ENCODE results near the gene TMEM119. TPM values are rescaled to one million over a fixed set of nuclear protein-coding genes. Genes with fewer than 3 reads are reported as not detected.

Gene TMEM119
- polyA plus RNA-seq, 1 of the 3 experiments (the other 2 are of a cell fraction) = 25.7 TPM

- no peak overlapping the region for H3K27ac ChIP-seq (ENCODE audit: low read depth in 2 of 2, low read length in 1 of 2)
- H2AFZ ChIP-seq (ENCODE audit: low read depth) = no peak overlapping the region
- TF ChIP-seq REST (IDR thresholded peaks at IDR 0.05; ENCODE audit: low read depth, low read length) (no peak), RFX5 (IDR thresholded peaks at IDR 0.05; ENCODE audit: low read length) (no peak), SMC3 (IDR thresholded peaks at IDR 0.05; ENCODE audit: low read depth, low read length) (no peak), PBX3 (IDR thresholded peaks at IDR 0.05) (no peak), FOXM1 (IDR thresholded peaks at IDR 0.05; ENCODE audit: low read depth) (no peak)
- ChIA-PET CTCF (interaction anchor here (0.8 to 4.7 kb wide), 3 partner anchors 12 to 222 kb away, joined by 3 to 38 read pairs (median 8); no protein-coding TSS in a partner anchor), POLR2A (no interaction called here)
- no peaks in the 10 kb centered on the region for H3K9me3 ChIP-seq
- no peaks in the 10 kb centered on the region for H3K36me3 ChIP-seq (replicated peaks in 1 of 2; ENCODE audit: control insufficient read depth in 1 of 2, insufficient read depth in 2 of 2, low read length in 1 of 2)
- H3F3A ChIP-seq (replicated peaks; ENCODE audit: insufficient read depth) = no peaks in the 10 kb centered on the region
- no peak overlapping the region for H3K9ac ChIP-seq
- no peak for DNase-seq
- no peaks in the 10 kb centered on the region for H4K20me1 ChIP-seq (ENCODE audit: insufficient read depth)
- WGBS (ENCODE audit: low lambda C conversion rate) = 93% methylated on average over 3 of the region's 9 CpGs
- no peak overlapping the region for H3K4me2 ChIP-seq
- no peaks in the 10 kb centered on the region for H3K9me2 ChIP-seq
- peaks cover 0 to under 1% of the 10 kb centered on the region in 2 experiments; a peak in 1 of 4 replicates for H3K4me1 ChIP-seq (ENCODE audit: control insufficient read depth in 1 of 2, insufficient read depth in 2 of 2, low read depth in 1 of 2, low read length in 1 of 2)
- no peaks in the 10 kb centered on the region for H3K79me2 ChIP-seq (ENCODE audit: insufficient read depth)
- H3K4me3 ChIP-seq (ENCODE audit: low read depth in 2 of 2, low read length in 1 of 2) = no peak overlapping the region
- H3K27me3 ChIP-seq (ENCODE audit: insufficient read depth) = no peaks in the 10 kb centered on the region
These were observed 15.4 kb downstream of the TMEM119 start for GRCh38 chr12:108582509-108582908.

GRCh38 chr12:108581311-108582227, 16.3 kb downstream of the TMEM119 start:
- no peaks in the 10 kb centered on the region for H3K9me3 ChIP-seq
- no peak for DNase-seq
- no peak overlapping the region for H2AFZ ChIP-seq (ENCODE audit: low read depth)

More at GRCh38 chr12:108581311-108582227, 16.3 kb downstream of the TMEM119 start:
- Histone ChIP-seq H3K27ac (ENCODE audit: low read depth in 2 of 2, low read length in 1 of 2) (no peak overlapping the region), H3F3A (replicated peaks; ENCODE audit: insufficient read depth) (no peaks in the 10 kb centered on the region), H3K9ac (no peak overlapping the region), H3K4me1 (ENCODE audit: control insufficient read depth in 1 of 2, insufficient read depth in 2 of 2, low read depth in 1 of 2, low read length in 1 of 2) (no peaks in the 10 kb centered on the region; a peak in 1 of 4 replicates), H3K27me3 (ENCODE audit: insufficient read depth) (no peaks in the 10 kb centered on the region), H3K79me2 (ENCODE audit: insufficient read depth) (no peaks in the 10 kb centered on the region), H3K36me3 (replicated peaks in 1 of 2; ENCODE audit: control insufficient read depth in 1 of 2, insufficient read depth in 2 of 2, low read length in 1 of 2) (no peaks in the 10 kb centered on the region), H3K9me2 (no peaks in the 10 kb centered on the region), H4K20me1 (ENCODE audit: insufficient read depth) (no peaks in the 10 kb centered on the region), H3K4me3 (ENCODE audit: low read depth in 2 of 2, low read length in 1 of 2) (no peak overlapping the region), H3K4me2 (no peak overlapping the region)
- CTCF ChIA-PET = interaction anchor here (0.8 to 4.7 kb wide), 3 partner anchors 11 to 223 kb away, joined by 3 to 38 read pairs (median 8); no protein-coding TSS in a partner anchor
- POLR2A ChIA-PET = no interaction called here
- TF ChIP-seq TAF1 (IDR thresholded peaks at IDR 0.05; ENCODE audit: borderline replicate concordance, low read depth, low read length) (no peak), RFX5 (IDR thresholded peaks at IDR 0.05; ENCODE audit: low read length) (no peak)
- WGBS (ENCODE audit: low lambda C conversion rate) = 91% methylated on average over 14 of the region's 33 CpGs
